ENCODE measurements around the gene PEF1. TPM values are rescaled to one million over a fixed set of nuclear protein-coding genes. Genes with fewer than 3 reads are reported as not detected.
A peak's percentile ranks its signal among the peaks of the same experiment; 100 is the strongest.

Gene PEF1, protein sequence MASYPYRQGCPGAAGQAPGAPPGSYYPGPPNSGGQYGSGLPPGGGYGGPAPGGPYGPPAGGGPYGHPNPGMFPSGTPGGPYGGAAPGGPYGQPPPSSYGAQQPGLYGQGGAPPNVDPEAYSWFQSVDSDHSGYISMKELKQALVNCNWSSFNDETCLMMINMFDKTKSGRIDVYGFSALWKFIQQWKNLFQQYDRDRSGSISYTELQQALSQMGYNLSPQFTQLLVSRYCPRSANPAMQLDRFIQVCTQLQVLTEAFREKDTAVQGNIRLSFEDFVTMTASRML
- 114 and 119 TPM in 2 replicates for total RNA-seq (2014; rRNA removed; shearing (Covaris generic))

DNA sequence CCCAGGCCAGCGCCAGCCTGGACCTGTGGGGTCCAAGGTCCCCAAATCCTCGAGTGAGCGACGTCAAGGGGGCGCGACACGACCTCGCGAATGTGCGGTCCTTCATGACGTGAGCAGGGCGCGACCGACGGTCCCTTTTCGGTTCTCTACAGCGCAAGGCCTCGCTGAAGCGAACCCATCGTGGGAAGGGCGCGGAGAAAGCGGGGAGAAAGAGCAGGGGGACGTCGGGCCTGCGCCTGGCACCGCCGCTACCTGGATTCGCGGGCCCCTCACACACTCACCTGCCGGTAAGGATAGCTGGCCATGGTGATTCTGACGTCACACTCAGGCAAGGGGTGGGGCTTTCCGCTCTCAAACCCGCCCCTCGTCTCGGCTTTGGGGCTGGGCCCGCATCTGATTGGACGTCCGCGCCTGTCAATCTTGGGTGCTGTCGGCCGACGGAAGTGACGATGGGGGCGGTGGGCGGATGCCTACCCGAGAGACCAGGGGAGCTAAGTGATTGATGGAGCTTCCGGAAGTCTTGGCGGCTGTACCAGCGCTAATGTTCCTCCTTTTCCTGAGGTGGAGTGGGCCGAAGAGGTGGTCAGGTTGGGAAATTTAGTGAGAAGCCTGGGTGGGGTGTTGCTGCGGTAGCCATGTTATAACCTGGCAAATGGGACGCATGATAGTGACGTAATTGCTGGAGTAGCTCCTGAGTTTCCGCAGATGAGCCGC, at the start of gene PEF1:
Gene PEF1 (minus strand): TSS at position 317 of the 714 bp plus-strand sequence. CDS start 12 bp downstream, at position 305.
- DNase-seq (ENCODE audit: low spot score) = peak; percentile 99

DNA sequence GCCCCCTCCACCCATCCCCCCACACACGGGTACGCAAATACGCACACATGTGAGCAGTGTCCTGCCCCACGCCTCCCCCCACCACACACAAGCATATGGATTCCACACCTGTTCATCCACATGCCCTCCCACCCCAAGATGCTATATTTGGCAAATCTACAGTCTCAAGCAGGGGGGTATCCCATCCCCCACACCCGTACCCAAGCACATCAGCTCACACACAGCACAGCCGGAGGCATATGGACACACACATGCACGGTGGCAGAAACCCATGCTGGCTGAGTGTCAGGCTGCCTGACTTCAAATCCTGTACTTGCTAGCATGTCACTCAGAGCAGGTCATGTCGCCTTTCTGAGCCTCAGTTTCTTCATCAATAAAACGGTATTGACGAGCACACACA, 48.6 kb upstream of the PEF1 start:
- DNase-seq (ENCODE audit: low spot score) = no peak

DNA sequence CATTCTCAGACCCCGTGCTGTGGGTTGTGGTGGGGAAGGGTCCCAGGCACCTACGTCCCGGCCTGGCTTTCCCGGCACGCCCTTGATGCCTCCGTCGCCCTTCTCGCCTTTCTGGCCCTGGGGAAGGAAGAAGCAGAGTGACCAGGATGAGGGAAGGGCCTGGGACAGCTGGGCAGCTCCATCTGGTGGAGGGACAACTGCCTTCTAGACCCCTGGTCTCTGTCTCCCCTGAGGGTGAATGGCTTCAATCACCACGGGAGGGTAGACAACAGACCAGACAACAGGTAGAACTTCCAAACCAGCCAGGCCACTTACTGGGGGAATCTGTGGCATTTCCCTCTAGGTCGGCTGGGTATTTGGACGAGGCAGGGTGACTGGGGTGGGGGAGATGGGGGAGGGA, 47.3 kb upstream of the PEF1 start:
- no peak for DNase-seq (ENCODE audit: low spot score)

DNA sequence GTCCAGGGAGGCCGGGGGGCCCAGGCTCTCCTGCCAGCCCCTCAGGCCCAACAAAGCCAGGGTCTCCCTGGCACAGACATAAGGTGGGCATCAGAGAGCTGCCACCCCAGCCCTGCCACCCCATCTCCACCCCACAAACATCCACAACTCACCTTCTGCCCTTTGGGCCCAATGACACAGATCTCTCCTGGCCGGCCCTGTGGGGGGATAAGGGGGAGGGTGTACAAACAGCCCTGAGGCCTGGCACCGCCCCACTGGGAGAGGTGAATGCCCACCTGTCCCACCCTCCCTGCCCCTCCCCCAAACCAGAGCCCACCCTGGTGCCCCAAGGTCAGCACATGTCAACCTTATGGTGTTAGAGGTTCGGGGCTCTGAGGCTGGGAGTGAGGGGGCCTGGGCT, 46.8 kb upstream of the PEF1 start:
- no peak for DNase-seq (ENCODE audit: low spot score)

DNA sequence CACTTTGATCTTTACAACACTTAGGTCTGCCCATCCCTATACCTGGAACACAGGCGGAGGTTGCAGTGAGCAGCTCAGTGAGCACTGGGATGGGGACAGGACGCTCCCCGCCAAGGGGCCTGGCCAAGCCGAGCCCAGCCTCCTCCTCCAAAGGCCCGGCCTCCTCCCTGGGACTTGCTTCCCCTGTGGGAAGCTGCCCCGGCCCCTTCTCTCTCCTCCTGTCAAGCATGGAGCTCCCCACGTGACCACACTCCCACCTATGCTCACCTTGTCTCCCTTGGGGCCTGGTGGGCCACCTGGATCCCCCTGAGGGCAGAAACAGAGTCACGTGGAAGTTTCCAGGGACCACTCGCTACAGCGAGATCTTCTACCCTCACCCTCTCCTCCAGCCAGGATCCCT, 46.2 kb upstream of the PEF1 start:
- no peak for DNase-seq (ENCODE audit: low spot score)

DNA sequence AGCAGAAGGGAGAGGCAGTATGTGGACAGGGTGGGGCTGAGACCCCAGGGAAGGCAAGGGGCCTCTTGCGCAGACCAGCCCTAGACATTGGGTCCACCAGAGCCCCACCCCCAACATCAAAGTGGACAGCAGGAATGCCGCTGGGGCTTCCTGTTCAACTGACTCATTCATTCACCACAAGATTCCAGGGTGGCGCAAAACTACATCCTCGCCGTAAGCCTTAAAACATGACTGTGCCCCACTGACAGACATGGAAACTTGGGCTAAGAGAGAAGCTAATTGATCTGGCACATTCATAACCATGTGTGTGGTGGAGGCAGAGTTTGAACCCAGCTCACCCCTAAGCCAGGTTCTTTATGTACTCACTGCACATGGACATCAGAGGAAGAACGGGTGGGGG, 45.2 kb upstream of the PEF1 start:
- peak; percentile 96 for DNase-seq (ENCODE audit: low spot score)

DNA sequence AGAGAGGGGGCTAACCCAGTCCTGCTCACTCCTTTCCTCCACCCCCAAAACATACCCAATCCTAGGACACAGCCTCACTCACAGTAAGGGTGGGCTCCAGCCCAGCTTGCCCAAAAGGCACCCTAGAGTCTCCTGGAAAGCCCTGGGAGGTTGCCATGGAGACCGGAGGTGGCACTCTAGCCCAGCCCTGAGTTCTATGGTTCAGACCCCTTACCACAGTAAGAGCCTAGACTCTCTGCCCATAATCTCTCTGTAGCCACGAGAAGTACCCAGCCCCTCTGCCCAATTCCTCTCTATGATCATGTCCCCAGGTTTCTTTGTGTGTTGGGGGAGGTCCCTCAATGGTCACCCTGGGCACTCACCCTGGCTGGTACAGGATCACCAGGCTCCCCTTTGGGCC, 44.7 kb upstream of the PEF1 start:
- DNase-seq (ENCODE audit: low spot score) = no peak

DNA sequence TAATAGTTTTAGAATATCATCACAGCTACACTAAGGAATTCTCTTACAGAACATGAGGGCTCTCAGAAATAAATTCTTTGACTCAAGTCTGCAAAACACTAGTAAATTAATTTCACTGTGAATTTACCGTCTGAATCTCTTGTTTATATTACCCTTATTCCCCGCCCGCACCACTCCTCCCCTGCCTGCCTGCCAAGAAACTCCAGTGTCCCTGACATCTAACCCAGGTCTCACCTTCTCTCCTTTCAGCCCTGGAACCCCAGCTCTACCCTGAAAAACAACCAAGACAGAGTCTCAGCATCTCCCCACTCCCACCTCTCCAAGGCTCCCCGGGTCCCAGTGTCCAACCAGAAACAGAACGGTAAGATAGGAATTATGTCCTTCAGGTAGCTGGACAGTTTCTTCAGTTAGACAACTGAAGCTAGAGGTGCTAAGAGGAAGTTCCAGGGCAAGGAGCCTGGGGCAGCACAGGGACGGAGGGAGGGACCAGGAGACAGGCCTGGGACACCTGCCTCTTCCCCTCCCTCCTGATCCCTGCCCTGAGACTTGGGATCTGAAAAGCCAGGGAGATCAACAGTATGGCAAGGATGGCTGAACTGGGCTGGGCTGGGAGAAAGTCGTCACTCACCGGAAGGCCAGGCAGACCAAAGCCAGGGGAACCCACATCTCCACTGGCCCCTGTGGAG, 43.7 kb upstream of the PEF1 start:
- DNase-seq (ENCODE audit: low spot score) = peak; percentile 55

DNA sequence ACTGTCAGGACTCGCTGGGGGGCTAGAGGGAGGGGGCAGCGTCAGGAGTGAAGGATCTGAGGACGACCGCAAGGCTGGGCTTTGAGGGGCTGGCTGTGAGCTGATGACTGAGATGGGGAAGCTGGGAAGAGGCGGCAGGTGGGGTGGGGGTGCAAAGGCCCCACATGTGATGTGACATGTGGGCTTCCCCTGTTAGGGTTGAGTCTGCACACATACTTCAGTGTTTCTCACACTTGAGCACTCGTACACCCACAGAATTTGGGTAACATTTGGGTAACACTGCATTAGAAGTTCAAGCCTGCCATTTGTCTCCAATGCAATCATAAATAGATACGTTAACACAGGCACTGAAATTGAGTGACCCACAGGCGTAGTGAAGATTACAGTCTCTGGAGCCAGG, 42.9 kb upstream of the PEF1 start:
- no peak for DNase-seq (ENCODE audit: low spot score)

DNA sequence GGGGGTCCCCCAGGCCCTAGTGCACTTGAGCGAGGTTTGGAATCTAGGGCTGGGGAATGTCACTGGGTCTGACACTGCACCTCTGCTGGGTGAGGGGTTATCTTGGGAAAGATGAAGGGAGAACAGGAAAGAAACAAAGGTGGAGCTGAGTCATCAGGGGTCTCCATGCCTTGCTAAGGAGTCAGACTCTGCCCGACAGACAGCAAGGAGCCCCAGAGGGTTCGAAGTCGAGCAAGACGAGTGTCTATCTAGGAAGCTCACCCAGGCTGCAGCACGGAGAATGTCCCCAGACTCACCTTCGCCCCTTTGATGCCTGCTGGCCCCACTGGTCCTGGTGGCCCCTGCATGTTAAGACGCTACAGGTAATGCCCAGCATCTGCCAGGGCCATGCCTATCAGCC, 41.1 kb upstream of the PEF1 start:
- no peak for DNase-seq (ENCODE audit: low spot score)

DNA sequence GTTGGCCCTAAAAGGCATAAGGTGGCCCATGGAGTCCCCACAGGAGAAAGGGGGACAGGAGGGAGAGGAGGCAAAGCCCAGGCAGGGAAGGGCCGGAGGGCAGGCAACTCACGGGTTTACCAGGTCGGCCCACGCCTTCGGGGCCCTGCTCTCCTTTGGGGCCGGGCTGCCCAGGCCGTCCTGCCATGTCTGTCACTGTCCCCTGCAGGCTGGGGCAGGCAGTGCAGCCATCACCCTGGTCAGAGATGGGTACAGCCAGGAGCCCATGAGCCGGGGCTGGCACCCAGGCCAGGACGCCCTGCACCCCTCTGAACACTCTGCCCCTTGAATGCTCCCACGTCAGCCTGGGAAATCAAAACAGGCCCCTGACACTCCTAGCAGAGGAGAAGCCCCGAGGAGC, 39.3 kb upstream of the PEF1 start:
- no peak for DNase-seq (ENCODE audit: low spot score)

DNA sequence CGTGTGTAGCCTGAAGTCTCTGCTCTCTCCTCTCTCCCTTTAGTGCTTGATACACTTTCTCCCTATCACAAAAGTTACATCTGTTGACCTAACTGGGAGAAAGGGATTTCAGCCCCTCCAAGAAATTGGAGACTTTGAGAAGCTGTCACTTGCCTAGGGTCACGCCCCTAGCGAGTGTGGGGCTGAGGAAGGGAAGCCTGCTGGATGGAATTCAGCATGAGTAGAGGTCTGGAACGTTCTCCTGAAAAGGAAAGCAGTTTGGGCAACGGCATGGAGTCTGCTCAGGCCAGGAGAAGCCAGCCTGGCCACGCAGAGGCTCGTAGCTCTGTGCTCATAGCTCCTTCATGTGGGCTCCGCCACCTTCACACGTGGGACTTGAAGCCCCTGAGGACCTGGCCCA, 36.7 kb upstream of the PEF1 start:
- DNase-seq (ENCODE audit: low spot score) = no peak

DNA sequence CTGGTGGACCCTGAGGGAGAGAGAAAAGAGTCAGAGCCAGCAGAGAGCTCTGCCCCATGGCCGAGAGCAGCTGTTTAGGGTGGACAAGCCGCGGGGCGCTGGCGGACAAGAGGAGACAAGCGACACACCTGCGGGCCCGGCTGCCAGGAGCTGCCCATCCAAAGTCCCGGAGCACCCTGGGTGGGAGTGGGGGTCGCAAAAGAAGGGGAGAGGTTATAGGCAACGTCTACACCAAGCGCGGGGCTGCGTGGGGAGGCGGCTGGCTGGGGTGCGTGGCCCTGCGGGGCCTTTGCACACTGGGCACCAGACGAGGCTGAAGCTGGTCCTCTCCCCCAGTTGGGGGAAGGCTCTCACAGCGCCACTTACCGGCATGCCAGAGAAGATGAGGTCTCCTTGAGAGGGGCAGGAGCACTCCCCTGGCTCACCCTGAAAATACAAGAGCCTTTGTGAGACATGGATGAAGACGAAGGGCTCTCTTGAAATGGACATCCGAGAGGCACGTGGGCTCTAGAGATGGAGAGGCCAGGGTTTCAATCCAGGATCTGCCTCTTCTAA, 35.1 kb upstream of the PEF1 start:
- DNase-seq (ENCODE audit: low spot score) = no peak

DNA sequence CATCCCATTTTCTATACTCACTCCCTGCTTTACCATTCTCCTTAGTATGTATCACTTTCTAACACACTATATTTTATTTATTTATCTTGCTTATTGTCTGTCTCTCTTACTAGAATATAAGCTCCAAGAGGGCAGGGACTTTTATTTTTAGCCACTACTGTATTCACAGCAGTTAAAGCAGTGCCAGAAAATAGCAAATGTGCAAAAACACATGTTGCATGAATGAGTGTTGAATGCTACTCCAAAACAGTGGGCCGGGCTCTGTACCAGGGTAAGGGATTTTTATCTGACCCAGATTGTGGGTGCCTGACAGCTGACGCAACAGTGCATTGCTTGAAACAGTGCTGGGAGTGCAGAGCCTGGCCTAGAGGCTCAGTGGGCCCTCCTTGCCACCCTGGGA, 34.4 kb upstream of the PEF1 start:
- no peak for DNase-seq (ENCODE audit: low spot score)

DNA sequence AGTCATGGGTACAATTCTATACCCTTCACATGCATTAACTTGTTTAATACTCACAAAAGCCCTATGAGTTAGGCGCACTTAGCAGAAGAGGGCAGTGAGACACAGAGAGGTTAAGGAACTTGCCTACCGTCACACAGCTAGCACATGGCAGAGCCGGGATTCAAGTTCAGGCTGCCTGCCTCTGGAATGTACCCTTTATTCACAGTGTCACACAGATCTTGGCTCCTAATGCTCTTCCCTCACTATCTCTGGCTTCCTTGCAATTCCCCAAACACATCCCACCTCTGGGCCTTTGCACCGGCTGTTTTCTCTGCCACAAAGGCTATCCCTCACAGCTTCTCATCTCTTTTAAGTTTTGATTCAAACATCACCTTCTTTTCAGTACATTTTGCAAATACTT, 34.0 kb upstream of the PEF1 start:
- no peak for DNase-seq (ENCODE audit: low spot score)

DNA sequence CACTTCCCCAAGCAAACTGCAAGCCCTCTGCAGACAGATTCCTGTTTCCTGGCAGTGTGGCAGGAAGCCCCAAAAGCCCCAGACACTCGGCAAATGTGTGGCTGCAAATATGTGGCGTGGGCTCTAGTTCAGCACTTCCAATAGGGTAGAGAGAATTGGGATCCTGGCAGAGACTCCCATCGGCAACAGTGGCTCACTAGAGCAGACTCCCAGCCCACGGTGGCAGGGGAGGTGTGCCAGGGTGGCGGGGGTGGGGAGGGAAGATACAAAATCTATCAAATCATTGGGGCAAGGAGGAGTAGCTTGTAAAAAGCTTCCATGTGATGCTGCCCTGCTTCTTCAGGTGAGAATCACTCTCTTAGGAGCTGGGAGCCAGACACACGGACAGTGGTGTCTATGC, 33.3 kb upstream of the PEF1 start:
- no peak for DNase-seq (ENCODE audit: low spot score)

DNA sequence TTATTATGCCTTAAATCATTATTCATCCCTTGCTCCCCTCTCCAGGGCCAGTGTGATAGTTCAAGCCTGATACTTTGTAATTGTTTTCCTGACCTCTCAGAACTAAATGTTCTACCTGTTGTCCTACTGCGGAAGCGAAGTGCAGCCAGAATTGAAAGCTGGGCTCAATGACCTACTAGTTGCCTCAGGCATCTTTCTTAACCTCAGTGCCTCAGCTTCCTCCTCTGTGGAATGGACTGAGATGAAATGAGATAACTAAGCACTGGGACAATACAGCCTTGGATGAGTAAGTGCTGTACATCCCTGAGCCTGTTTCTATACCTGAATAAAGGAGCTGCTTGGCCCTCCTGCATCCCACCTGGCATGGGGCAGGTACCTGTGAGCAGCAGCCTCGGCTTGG, 32.7 kb upstream of the PEF1 start:
- DNase-seq (ENCODE audit: low spot score) = no peak

DNA sequence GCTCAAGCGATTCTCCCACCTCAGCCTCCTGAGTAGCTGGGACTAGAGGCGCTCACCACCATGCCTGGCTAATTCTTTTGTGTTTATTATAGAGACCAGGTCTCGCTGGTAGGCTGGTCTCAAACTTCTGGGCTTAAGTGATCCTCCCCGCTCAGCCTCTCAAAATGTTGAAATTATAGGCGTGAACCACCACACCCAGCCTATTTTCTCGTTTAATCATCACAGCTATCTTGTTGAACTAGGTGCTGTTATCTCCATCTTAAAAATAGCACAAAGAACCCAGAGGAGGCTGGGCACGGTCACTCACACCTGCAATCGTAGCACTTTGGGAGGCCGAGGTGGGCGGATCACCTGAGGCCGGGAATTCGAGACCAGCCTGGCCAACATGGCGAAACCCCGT, 31.1 kb upstream of the PEF1 start:
- no peak for DNase-seq (ENCODE audit: low spot score)

DNA sequence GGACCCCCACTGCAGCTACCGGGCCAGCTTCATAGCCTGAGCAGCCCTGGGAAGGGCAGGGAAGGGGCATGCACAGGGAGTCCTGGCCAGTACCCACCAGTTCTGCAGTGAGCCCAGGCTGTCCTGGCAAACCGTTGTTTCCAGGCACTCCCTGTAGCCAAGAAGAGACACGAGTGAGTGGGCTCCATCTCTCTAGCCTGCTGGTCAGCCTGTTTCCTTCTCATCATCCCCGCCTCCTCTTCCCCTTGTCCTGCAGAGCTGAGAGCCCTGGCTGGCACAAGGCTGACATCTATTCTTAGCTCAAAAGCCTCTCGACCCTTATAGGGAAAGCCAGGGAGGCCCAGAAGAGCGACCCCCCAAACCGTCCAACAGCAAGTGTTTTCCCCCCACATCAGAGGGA, 30.5 kb upstream of the PEF1 start:
- no peak for DNase-seq (ENCODE audit: low spot score)

DNA sequence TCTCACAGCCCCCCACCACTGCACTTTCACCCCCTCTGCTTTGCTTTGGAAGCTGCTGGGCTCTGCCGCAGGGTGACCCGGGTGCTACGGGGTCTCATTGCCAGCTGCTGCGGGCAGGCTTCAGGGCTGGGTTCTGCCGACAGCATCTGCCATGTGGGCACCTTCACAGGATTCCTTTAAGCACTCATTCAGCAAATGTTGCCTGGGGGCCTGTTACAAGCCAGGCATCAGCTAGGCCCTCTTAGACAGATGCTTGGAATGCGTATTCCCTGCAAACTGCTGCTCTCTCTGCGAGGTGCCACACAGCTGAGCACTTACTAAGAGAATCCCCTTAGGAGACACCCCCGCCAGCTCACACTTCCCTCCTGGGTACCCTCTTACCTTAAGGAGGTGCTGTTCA, 29.9 kb upstream of the PEF1 start:
- no peak for DNase-seq (ENCODE audit: low spot score)

DNA sequence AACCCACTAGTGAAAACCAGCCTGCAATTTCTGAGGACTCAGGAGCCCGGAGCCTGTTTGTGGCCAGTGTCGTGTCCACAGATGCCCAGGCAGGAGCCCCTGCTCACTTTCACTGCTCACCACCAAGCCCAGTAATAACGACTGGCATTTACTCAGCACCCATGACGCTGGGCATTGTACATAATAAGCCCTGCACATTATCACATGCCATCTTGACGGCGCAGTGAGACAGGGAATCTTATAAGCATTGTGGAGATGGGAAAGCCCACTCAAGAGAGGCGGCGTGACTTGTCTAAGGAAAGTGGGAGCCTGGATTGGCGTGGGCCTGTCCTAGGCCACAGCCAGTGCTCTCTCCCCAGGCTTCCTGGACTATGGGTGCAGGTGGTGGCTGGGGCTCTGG, 28.8 kb upstream of the PEF1 start:
- no peak for DNase-seq (ENCODE audit: low spot score)

DNA sequence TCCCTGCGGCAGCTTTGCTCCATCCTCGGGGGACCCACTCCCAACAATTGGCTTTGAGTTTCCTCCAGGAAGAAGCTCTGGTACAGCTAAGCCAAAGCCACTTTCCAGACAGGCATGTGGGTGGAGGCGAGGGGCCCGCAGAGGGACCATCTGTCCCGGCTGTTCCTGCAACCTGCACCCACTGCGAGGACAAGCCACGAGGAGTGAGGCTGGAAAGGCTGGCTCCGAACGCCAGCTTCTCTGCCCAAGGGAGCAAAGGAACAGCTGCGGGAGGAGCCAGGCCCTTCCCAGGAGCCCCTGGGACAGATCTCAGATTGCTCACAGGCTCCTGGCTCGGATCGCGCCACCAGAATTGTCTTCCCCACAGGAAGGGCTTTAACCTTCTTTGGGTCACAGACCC, 28.3 kb upstream of the PEF1 start:
- DNase-seq (ENCODE audit: low spot score) = no peak
